GM12878 (cell line): ENCODE measurements around the gene CDK5RAP3. TPM values are rescaled to one million over a fixed set of nuclear protein-coding genes. Genes with fewer than 3 reads are reported as not detected.

Experiments
- ATAC-seq: fragments of 200-7000 bp; cut with Tn5 transposase; 3 replicates; pipeline ENCODE4 v1.9.1; 2020; ENCODE audit warnings: mild to moderate bottlenecking, moderate library complexity
- BruUV-seq: library from RNA; stranded (reverse); fragments of 400-500 nt; replicated peaks from 2 replicates; lab custom pipeline; 2021; lab: Mats Ljungman, UMichigan
- CTCF ChIA-PET: fragments of 300-600 bp; sonication (Branson Sonifier 250); formaldehyde crosslinking; extraction: SDS; loops from one replicate; lab custom pipeline; 2021; ENCODE audit warnings: inconsistent platforms; lab: Yijun Ruan, JAX
- POLR2A ChIA-PET: fragments of 350-600 bp; formaldehyde crosslinking; extraction: SDS; loops from one replicate; lab custom pipeline; 2021; ENCODE audit warnings: inconsistent platforms; lab: Charles Lee
- RAD21 ChIA-PET: fragments of 300-600 bp; sonication (Branson Sonifier 250); formaldehyde crosslinking; loops from one replicate; lab custom pipeline; 2023; ENCODE audit warnings: antibody characterized with exemption; ENCODE audit not compliant: unreplicated experiment; lab: Charles Lee
- SMC1A ChIA-PET: fragments of 300-600 bp; sonication (Branson Sonifier 250); formaldehyde crosslinking; loops from one replicate; lab custom pipeline; 2023; ENCODE audit not compliant: unreplicated experiment, uncharacterized antibody; lab: Charles Lee
- DNase-seq: peaks from one replicate; pipeline ENCODE4 v3.0.0-alpha.2; 2011; ENCODE audit warnings: low read depth, low spot score
- FAIRE-seq: peaks from 3 replicates; lab custom pipeline; 2011; peaks lifted over from hg19 to GRCh38; lab: Jason Lieb, UNC
- H2AFZ ChIP-seq: 2 replicates; pipeline ENCODE4 v1.6.0; 2011; ENCODE audit warnings: low read depth, low read length, control low read depth; ENCODE audit not compliant: control insufficient read depth
- H3K27ac ChIP-seq: 2 replicates; pipeline ENCODE4 v1.5.1; 2011; ENCODE audit warnings: control low read depth; ENCODE audit not compliant: control insufficient read depth, insufficient read depth
- H3K27me3 ChIP-seq, 2 experiments: replicated peaks in 1 of 2; 2 replicates each; pipeline versions ENCODE4 v1.6.0 to v1.6.1; 2011; ENCODE audit warnings: low read length in 1 of 2; ENCODE audit not compliant: control insufficient read depth in 2 of 2, insufficient read depth in 2 of 2
- H3K36me3 ChIP-seq, 2 experiments: 2 replicates each; pipeline ENCODE4 v1.5.1; 2011; ENCODE audit warnings: low read length in 1 of 2; ENCODE audit not compliant: control insufficient read depth in 2 of 2, insufficient read depth in 2 of 2
- H3K4me1 ChIP-seq: 2 replicates; pipeline ENCODE4 v1.6.1; 2011; ENCODE audit warnings: mild to moderate bottlenecking, low read length, moderate library complexity, mixed read lengths; ENCODE audit not compliant: control insufficient read depth, insufficient read depth
- H3K4me2 ChIP-seq: 2 replicates; pipeline ENCODE4 v1.6.0; 2011; ENCODE audit warnings: control low read depth; ENCODE audit not compliant: control insufficient read depth, insufficient read depth
- H3K4me3 ChIP-seq: fragments of 200-600 bp; sonication (generic); 2 replicates; pipeline ENCODE4 v1.5.1; 2016
- H3K79me2 ChIP-seq: 2 replicates; pipeline ENCODE4 v1.6.0; 2011; ENCODE audit warnings: low read length; ENCODE audit not compliant: control insufficient read depth, insufficient read depth
- H3K9ac ChIP-seq: 2 replicates; pipeline ENCODE4 v1.8.0; 2011; ENCODE audit warnings: low read length, control low read depth, mixed read lengths; ENCODE audit not compliant: control insufficient read depth, insufficient read depth
- H3K9me3 ChIP-seq: replicated peaks from 3 replicates; pipeline ENCODE4 v1.5.1; 2011; ENCODE audit warnings: mild to moderate bottlenecking, low read length; ENCODE audit not compliant: control insufficient read depth, insufficient read depth
- H4K20me1 ChIP-seq: 2 replicates; pipeline ENCODE4 v1.6.0; 2011; ENCODE audit not compliant: control insufficient read depth, insufficient read depth
- BHLHE40 ChIP-seq, 2 experiments: fragments of 450-650 bp in 1 of 2; IDR thresholded peaks; 2 replicates each; pipeline ENCODE4 v1.6.1; 2011 to 2017; ENCODE audit warnings: low read depth in 2 of 2, borderline replicate concordance in 1 of 2, improper control_type of control experiment in 1 of 2, low read length in 1 of 2, mild to moderate bottlenecking in 1 of 2
- HSF1 ChIP-seq: fragments of 150-350 bp; IDR thresholded peaks from 2 replicates; pipeline ENCODE4 v1.6.1; 2014; ENCODE audit warnings: mild to moderate bottlenecking, low read depth, low read length
- RAD51 ChIP-seq: fragments of 450-650 bp; IDR thresholded peaks from 2 replicates; pipeline ENCODE4 v1.6.1; 2016; ENCODE audit warnings: moderate library complexity, mild to moderate bottlenecking, inconsistent platforms
- USF1 ChIP-seq: IDR thresholded peaks from 2 replicates; pipeline ENCODE4 v1.6.1; 2011; ENCODE audit warnings: borderline replicate concordance, low read depth, mild to moderate bottlenecking, moderate library complexity, mixed read lengths, low read length; ENCODE audit not compliant: insufficient read depth; ENCODE audit errors: extremely low read length
- USF2 ChIP-seq: IDR thresholded peaks from 2 replicates; pipeline ENCODE4 v1.6.1; 2011; ENCODE audit warnings: low read depth, low read length, improper control_type of control experiment, borderline replicate concordance
- YY1 ChIP-seq: IDR thresholded peaks from 2 replicates; pipeline ENCODE4 v1.6.1; 2011; ENCODE audit warnings: low read depth, mild to moderate bottlenecking, low read length
- ZZZ3 ChIP-seq: IDR thresholded peaks from 2 replicates; pipeline ENCODE4 v1.6.1; 2011; ENCODE audit warnings: low read depth; ENCODE audit not compliant: control insufficient read depth, insufficient read length
- WGBS: methylation state at CpG from one replicate; pipeline ENCODE4 v1.1.6; 2016; ENCODE audit warnings: low lambda C conversion rate; ENCODE audit not compliant: insufficient replicate concordance, insufficient coverage; ENCODE audit errors: missing lambda C conversion rate; 5-methylcytosine and 5-hydroxymethylcytosine counted together
- in situ Hi-C: fragments of 300-500 bp; cut with MboI; formaldehyde crosslinking; loops from 9 replicates; pipeline ENCODE4 v1.14.3; 2018; ENCODE audit warnings: mixed read lengths
- intact Hi-C: fragments of 100-400 bp; cut with micrococcal nuclease; formaldehyde crosslinking; loops from one replicate; pipeline ENCODE4 v1.14.2; 2022; ENCODE audit not compliant: unreplicated experiment
- polyA plus RNA-seq, 11 experiments: library from polyadenylated mRNA; depleted of rRNA in 4 of 11; unstranded in 6 of 11; stranded (reverse) in 5 of 11; fragments of >200 nt; fragmentation: Nextera tagmentation in 4 of 11; fragmentation: Illumina TruSeq in 1 of 11; extraction: Ambion mirVana in 4 of 11; extraction: Trizol in 1 of 11; gene quantifications; 1 replicate in 1 of 11; 2 replicates in 10 of 11; pipeline versions ENCODE4 v1.2.1 to v1.2.3, GENCODE V29; 2011 to 2016; ENCODE audit warnings: inconsistent platforms in 2 of 11, missing spikeins in 2 of 11, low read depth in 1 of 11
- total RNA-seq, 4 experiments: library from RNA; depleted of rRNA in 3 of 4; stranded (reverse); fragments of >200 nt in 3 of 4; fragmentation: Illumina TruSeq in 1 of 4; extraction: Trizol in 1 of 4; gene quantifications; 2 replicates each; pipeline versions ENCODE4 v1.2.1 to v1.2.3, GENCODE V29; 2013 to 2021

The CDK5RAP3 gene
- total and polyA plus RNA-seq, 10 of the 15 experiments (the other 5 are each of a cell fraction or from before 2014, with no cell fraction given) = 69.4 to 237 (median 160) TPM

GRCh38 chr17:47945080-47945479 is 25.8 kb upstream of the CDK5RAP3 start:
- Histone ChIP-seq H3K4me2 (peak overlapping the region; percentile 34; the same call in 1 of the 2 replicates), H2AFZ (no peak overlapping the region), H3K9me3 (no peaks in the 10 kb centered on the region), H3K27me3 (no peaks in the 10 kb centered on the region), H3K27ac (peak overlapping the region; percentile 48; the same call in 1 of the 2 replicates), H3K9ac (no peak overlapping the region), H3K4me1 (peaks cover 46% of the 10 kb centered on the region), H3K79me2 (peaks cover 24% of the 10 kb centered on the region), H4K20me1 (no peaks in the 10 kb centered on the region), H3K36me3 (peaks cover 3 to 8% of the 10 kb centered on the region in 2 experiments), H3K4me3 (no peak overlapping the region)
- intact Hi-C loops (no loop called here), in situ Hi-C loops (no loop called here)
- peak; percentile 55 for TF ChIP-seq USF1
- no peak for TF ChIP-seq YY1
- peak; percentile 59 to 73 for TF ChIP-seq BHLHE40 (IDR thresholded peaks at IDR 0.05; ENCODE audit: borderline replicate concordance in 1 of 2, low read depth in 2 of 2, low read length in 1 of 2)
- TF ChIP-seq ZZZ3 = no peak
- TF ChIP-seq USF2 = peak; percentile 9; the same call in 1 of the 2 replicates
- peak; percentile 37; the same call in 1 of the 2 replicates for TF ChIP-seq RAD51
- TF ChIP-seq HSF1 = no peak
- no peak for DNase-seq
- no peak for ATAC-seq
- BruUV-seq = no TSS peak
- RAD21 ChIA-PET = interaction anchor here (7.6 kb wide), 1 partner anchor 26 kb away, joined by 123 read pairs; the partner anchor contains the start of gene CDK5RAP3
- SMC1A ChIA-PET = interaction anchor here (0.5 to 3.7 kb wide), 5 partner anchors 25 to 635 kb away, joined by 3 to 11 read pairs (median 3); partner anchors contain the start of gene CDK5RAP3
- POLR2A ChIA-PET = interaction anchor here (1.3 kb wide), 1 partner anchor 27 kb away, joined by 5 read pairs; no protein-coding TSS in a partner anchor
- CTCF ChIA-PET = interaction anchor here (1.2 to 18.1 kb wide), 5 partner anchors 13 to 104 kb away, joined by 3 to 463 read pairs (median 105); partner anchors contain the start of genes CDK5RAP3, PRR15L and SCRN2
- no peak for FAIRE-seq
- 67% methylated on average over 8 of the region's 8 CpGs for WGBS
